Activated CD4-positive, alpha-beta memory T cell treated with anti-CD3 and anti-CD28 coated beads for 36 hours (primary cell): Measurements from ENCODE around the gene IL9R. TPM values are rescaled to one million over a fixed set of nuclear protein-coding genes. Genes with fewer than 3 reads are reported as not detected.
"Not testable (repeated sequence)": the region's sequence is repeated elsewhere in the genome, so short reads cannot be mapped to it uniquely, and the experiment has no call there.

Experiments used
- CTCF ChIA-PET: fragments of 350-600 bp; sonication (Branson Sonifier 250); formaldehyde crosslinking; loops from one replicate; lab custom pipeline; 2021; ENCODE audit warnings: antibody characterized with exemption, inconsistent platforms; lab: Charles Lee
- POLR2A ChIA-PET: fragments of 350-600 bp; sonication (Branson Sonifier 250); formaldehyde crosslinking; loops from one replicate; lab custom pipeline; 2021; ENCODE audit warnings: antibody characterized with exemption; lab: Charles Lee
- DNase-seq: peaks from one replicate; pipeline ENCODE4 v3.0.0-alpha.2; 2020
- H3K27ac Mint-ChIP-seq: one replicate; pipeline ENCODE4 v1.8.0; 2021; ENCODE audit warnings: mixed read lengths
- H3K27me3 Mint-ChIP-seq: one replicate; pipeline ENCODE4 v1.8.0; 2021; ENCODE audit warnings: mixed read lengths
- H3K36me3 Mint-ChIP-seq: one replicate; pipeline ENCODE4 v1.8.0; 2021; ENCODE audit warnings: mixed read lengths
- H3K4me1 Mint-ChIP-seq: one replicate; pipeline ENCODE4 v1.8.0; 2021; ENCODE audit warnings: low read depth, mixed read lengths
- H3K4me3 Mint-ChIP-seq: one replicate; pipeline ENCODE4 v1.8.0; 2021; ENCODE audit warnings: mild to moderate bottlenecking, mixed read lengths
- H3K9me3 Mint-ChIP-seq: one replicate; pipeline ENCODE4 v1.8.0; 2021; ENCODE audit warnings: mixed read lengths
- intact Hi-C: fragments of 100-400 bp; cut with micrococcal nuclease; formaldehyde crosslinking; loops from one replicate; pipeline ENCODE4 v1.15.1; 2023
- total RNA-seq, 2 experiments: library from RNA; stranded (reverse); gene quantifications; one replicate each; pipeline ENCODE4 v1.2.3, GENCODE V29; 2021

The IL9R gene
- total RNA-seq, 2 experiments from 2014 or later, result 2.7 to 4.1 TPM

DNA sequence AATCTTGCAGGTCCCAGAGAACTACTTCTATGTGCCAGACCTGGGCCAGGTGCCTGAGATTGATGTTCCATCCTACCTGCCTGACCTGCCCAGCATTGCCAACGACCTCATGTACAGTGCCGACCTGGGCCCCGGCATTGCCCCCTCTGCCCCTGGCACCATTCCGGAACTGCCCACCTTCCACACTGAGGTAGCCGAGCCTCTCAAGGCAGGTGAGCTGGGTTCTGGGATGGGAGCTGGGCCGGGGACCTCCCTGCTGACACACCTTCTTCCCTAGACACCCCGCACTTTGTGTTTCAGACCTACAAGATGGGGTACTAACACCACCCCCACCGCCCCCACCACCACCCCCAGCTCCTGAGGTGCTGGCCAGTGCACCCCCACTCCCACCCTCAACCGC is 25.5 kb downstream of the IL9R start:
- H3K36me3 Mint-ChIP-seq, H3K4me1 Mint-ChIP-seq, H3K4me3 Mint-ChIP-seq, H3K9me3 Mint-ChIP-seq, CTCF ChIA-PET, DNase-seq, H3K27me3 Mint-ChIP-seq, POLR2A ChIA-PET, H3K27ac Mint-ChIP-seq, intact Hi-C loops: not testable (repeated sequence)

DNA sequence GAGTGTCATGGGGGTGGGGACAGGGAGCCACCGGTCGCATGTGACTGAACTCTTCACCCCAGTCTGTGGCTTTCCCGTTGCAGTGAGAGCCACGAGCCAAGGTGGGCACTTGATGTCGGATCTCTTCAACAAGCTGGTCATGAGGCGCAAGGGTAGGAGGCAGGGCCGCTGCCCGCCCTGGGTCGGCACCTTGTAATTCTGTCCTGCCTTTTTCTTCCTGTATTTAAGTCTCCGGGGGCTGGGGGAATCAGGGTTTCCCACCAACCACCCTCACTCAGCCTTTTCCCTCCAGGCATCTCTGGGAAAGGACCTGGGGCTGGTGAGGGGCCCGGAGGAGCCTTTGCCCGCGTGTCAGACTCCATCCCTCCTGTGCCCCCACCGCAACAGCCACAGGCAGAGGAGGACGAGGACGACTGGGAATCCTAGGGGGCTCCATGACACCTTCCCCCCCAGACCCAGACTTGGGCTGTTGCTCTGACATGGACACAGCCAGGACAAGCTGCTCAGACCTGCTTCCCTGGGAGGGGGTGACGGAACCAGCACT is 27.5 kb downstream of the IL9R start:
- H3K4me1 Mint-ChIP-seq, POLR2A ChIA-PET, intact Hi-C loops, H3K9me3 Mint-ChIP-seq, CTCF ChIA-PET, H3K4me3 Mint-ChIP-seq, H3K36me3 Mint-ChIP-seq, H3K27ac Mint-ChIP-seq, H3K27me3 Mint-ChIP-seq, DNase-seq: not testable (repeated sequence)

DNA sequence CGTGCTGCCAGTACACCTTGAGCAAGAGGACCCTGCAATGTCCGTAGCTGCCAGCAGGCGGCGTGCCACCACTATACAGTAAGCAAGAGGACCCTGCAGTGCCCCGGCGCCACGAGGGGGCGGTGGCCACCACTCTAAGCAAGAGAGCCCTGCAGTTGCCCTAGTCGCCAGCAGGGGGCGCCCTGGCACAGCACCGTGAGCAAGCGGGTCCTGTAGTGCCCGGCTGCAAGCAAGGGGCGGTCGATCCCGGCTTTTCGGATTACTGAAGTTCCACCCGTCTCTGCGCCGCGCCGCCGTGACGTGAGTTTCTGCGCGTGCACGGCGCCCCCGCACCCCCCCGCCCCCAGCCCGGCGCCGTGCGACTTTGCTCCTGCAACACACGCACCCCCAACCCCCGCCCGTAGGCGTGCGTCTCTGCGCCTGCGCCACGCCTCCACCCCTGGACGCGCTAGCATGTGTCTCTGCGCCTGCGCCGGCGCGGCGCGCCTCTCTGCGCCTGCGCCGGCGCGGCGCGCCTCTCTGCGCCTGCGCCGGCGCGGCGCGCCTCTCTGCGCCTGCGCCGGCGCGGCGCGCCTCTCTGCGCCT is 31.2 kb downstream of the IL9R start:
- H3K36me3 Mint-ChIP-seq, intact Hi-C loops, H3K27ac Mint-ChIP-seq, H3K4me3 Mint-ChIP-seq, CTCF ChIA-PET, H3K4me1 Mint-ChIP-seq, H3K9me3 Mint-ChIP-seq, H3K27me3 Mint-ChIP-seq, POLR2A ChIA-PET, DNase-seq: not testable (repeated sequence)

DNA sequence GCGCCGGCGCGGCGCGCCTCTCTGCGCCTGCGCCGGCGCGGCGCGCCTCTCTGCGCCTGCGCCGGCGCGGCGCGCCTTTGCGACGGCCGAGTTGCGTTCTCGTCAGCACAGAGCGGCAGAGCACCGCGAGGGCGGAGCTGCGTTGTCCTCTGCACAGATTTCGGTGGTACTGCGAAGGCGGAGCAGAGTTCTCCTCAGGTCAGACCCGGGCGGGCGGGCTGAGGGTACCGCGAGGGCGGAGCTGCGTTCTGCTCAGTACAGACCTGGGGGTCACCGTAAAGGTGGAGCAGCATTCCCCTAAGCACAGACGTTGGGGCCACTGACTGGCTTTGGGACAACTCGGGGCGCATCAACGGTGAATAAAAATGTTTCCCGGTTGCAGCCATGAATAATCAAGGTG is 31.8 kb downstream of the IL9R start:
- H3K9me3 Mint-ChIP-seq, H3K27me3 Mint-ChIP-seq, H3K4me3 Mint-ChIP-seq, intact Hi-C loops, POLR2A ChIA-PET, CTCF ChIA-PET, DNase-seq, H3K36me3 Mint-ChIP-seq, H3K4me1 Mint-ChIP-seq, H3K27ac Mint-ChIP-seq: not testable (repeated sequence)

DNA sequence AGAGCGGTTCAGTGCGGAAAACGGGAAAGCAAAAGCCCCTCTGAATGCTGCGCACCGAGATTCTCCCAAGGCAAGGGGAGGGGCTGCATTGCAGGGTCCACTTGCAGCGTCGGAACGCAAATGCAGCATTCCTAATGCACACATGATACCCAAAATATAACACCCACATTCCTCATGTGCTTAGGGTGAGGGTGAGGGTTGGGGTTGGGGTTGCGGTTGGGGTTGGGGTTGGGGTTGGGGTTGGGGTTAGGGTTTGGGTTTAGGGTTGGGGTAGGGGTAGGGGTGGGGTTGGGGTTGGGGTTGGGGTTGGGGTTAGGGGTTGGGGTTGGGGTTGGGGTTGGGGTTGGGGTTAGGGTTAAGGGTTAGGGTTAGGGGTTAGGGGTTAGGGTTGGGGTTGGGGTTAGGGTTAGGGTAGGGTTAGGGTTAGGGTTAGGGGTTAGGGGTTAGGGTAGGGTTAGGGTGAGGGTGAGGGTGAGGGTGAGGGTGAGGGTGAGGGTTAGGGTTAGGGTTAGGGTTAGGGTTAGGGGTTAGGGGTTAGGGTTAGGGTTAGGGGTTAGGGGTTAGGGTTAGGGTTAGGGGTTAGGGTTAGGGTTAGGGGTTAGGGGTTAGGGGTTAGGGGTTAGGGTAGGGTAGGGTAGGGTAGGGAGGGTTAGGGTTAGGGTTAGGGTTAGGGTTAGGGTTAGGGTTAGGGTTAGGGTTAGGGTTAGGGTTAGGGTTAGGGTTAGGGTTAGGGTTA is 32.4 kb downstream of the IL9R start:
- POLR2A ChIA-PET, CTCF ChIA-PET, H3K4me3 Mint-ChIP-seq, H3K36me3 Mint-ChIP-seq, intact Hi-C loops, H3K27me3 Mint-ChIP-seq, H3K4me1 Mint-ChIP-seq, DNase-seq, H3K9me3 Mint-ChIP-seq, H3K27ac Mint-ChIP-seq: not testable (repeated sequence)

DNA sequence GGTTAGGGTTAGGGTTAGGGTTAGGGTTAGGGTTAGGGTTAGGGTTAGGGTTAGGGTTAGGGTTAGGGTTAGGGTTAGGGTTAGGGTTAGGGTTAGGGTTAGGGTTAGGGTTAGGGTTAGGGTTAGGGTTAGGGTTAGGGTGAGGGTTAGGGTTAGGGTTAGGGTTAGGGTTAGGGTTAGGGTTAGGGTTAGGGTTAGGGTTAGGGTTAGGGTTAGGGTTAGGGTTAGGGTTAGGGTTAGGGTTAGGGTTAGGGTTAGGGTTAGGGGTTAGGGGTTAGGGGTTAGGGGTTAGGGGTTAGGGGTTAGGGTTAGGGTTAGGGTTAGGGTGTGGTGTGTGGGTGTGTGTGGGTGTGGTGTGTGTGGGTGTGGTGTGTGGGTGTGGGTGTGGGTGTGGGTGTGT is 33.0 kb downstream of the IL9R start:
- H3K27me3 Mint-ChIP-seq, H3K27ac Mint-ChIP-seq, H3K9me3 Mint-ChIP-seq, CTCF ChIA-PET, intact Hi-C loops, POLR2A ChIA-PET, H3K4me3 Mint-ChIP-seq, H3K36me3 Mint-ChIP-seq, DNase-seq, H3K4me1 Mint-ChIP-seq: not testable (repeated sequence)

Other genes starting within 250 kb of the IL9R start
- gene VAMP7, start 116.4 kb upstream of the IL9R start, total RNA-seq, result 10 to 100 TPM; 30.1 to 32.5 TPM